Erythroblast (primary cell): ENCODE measurements around the gene ZNF860.
"Not testable (repeated sequence)": the region's sequence is repeated elsewhere in the genome, so short reads cannot be mapped to it uniquely, and the experiment has no call there.

Experiments
- DNase-seq, 2 experiments: peaks; one replicate each; lab custom pipeline; 2025; lab: John Stamatoyannopoulos, UW
- GATA1 ChIP-seq: IDR thresholded peaks from 2 replicates; pipeline ENCODE4 v1.6.1; 2011; ENCODE audit warnings: low read depth, mild to moderate bottlenecking, control low read depth, low read length, moderate library complexity
- POLR2A ChIP-seq: IDR thresholded peaks from 2 replicates; pipeline ENCODE4 v1.6.1; 2011; ENCODE audit warnings: mild to moderate bottlenecking, low read length

ZNF860 gene

GRCh38 chr3:31973081-31973480, 8.5 kb upstream of the ZNF860 start:
- DNase-seq = no peak
- TF ChIP-seq POLR2A (no peak), GATA1 (no peak)

- no peak for DNase-seq
- TF ChIP-seq GATA1 (no peak), POLR2A (no peak)
Observed at GRCh38 chr3:31973837-31974236, 7.7 kb upstream of the ZNF860 start.

GRCh38 chr3:31974471-31974870, 7.1 kb upstream of the ZNF860 start:
- TF ChIP-seq POLR2A = no peak
- TF ChIP-seq GATA1 = no peak
- no peak for DNase-seq

- no peak for DNase-seq
- TF ChIP-seq POLR2A (no peak), GATA1 (no peak)
Observed at GRCh38 chr3:31974964-31975363, 6.6 kb upstream of the ZNF860 start.

GRCh38 chr3:31976302-31976701, 5.2 kb upstream of the ZNF860 start:
- DNase-seq = no peak
- TF ChIP-seq GATA1 = no peak
- no peak for TF ChIP-seq POLR2A

GRCh38 chr3:31977736-31978135, 3.8 kb upstream of the ZNF860 start:
- TF ChIP-seq GATA1 (no peak), POLR2A (no peak)
- no peak for DNase-seq

- DNase-seq = no peak
- TF ChIP-seq GATA1 (no peak), POLR2A (no peak)
Observed at GRCh38 chr3:31978553-31978952, 3.0 kb upstream of the ZNF860 start.

- TF ChIP-seq GATA1 (no peak), POLR2A (no peak)
- no peak for DNase-seq
Observed at GRCh38 chr3:31979001-31979697, 2.4 kb upstream of the ZNF860 start.

GRCh38 chr3:31980530-31981205, 882 bp upstream of the ZNF860 start:
- TF ChIP-seq GATA1 (no peak), POLR2A (no peak)
- no peak for DNase-seq

- TF ChIP-seq POLR2A (no peak), GATA1 (no peak)
- no peak for DNase-seq
Observed at GRCh38 chr3:31984321-31984720, 2.8 kb downstream of the ZNF860 start.

GRCh38 chr3:31985831-31986230, 4.3 kb downstream of the ZNF860 start:
- no peak for TF ChIP-seq POLR2A
- no peak for TF ChIP-seq GATA1
- no peak for DNase-seq

GRCh38 chr3:31988271-31988670, 6.7 kb downstream of the ZNF860 start:
- no peak for TF ChIP-seq GATA1
- no peak for TF ChIP-seq POLR2A
- no peak for DNase-seq

GRCh38 chr3:31992995-31993394, 11.4 kb downstream of the ZNF860 start:
- not testable (repeated sequence) for DNase-seq

- DNase-seq = no peak
- TF ChIP-seq POLR2A (no peak), GATA1 (no peak)
Observed at GRCh38 chr3:31993843-31994242, 12.3 kb downstream of the ZNF860 start.

- DNase-seq = not testable (repeated sequence)
Observed at GRCh38 chr3:31995026-31995425, 13.5 kb downstream of the ZNF860 start.
